IMR-90 (cell line): Measurements from ENCODE around the gene MGAT4A. TPM values are rescaled to one million over a fixed set of nuclear protein-coding genes. Genes with fewer than 3 reads are reported as not detected.

ENCODE experiments used
- ATAC-seq: fragments of 200-7000 bp; cut with Tn5 transposase; 2 replicates; pipeline ENCODE4 v1.9.1; 2020; ENCODE audit warnings: low read depth, mild to moderate bottlenecking, moderate library complexity
- BruUV-seq: library from RNA; stranded (reverse); fragments of 400-500 nt; replicated peaks from 2 replicates; lab custom pipeline; 2021; lab: Mats Ljungman, UMichigan
- CTCF ChIA-PET: fragments of 300-600 bp; formaldehyde crosslinking; extraction: SDS; loops from one replicate; lab custom pipeline; 2021; ENCODE audit warnings: antibody characterized with exemption; lab: Yijun Ruan, JAX
- POLR2A ChIA-PET: fragments of 300-600 bp; sonication (Branson Sonifier 250); formaldehyde crosslinking; loops from one replicate; lab custom pipeline; 2022; ENCODE audit warnings: antibody characterized with exemption; ENCODE audit not compliant: unreplicated experiment; lab: Charles Lee
- DNase-seq: peaks from one replicate; pipeline ENCODE4 v3.0.0; 2013
- H2AFZ ChIP-seq: replicated peaks from 2 replicates; pipeline ENCODE3; 2013; ENCODE audit warnings: low read length, mild to moderate bottlenecking; ENCODE audit not compliant: poor library complexity
- H2AK5ac ChIP-seq: 2 replicates; pipeline ENCODE4 v1.6.1; 2013; ENCODE audit warnings: low read depth, low read length, inconsistent platforms
- H2AK9ac ChIP-seq: replicated peaks from 2 replicates; pipeline ENCODE3; 2013; ENCODE audit warnings: mild to moderate bottlenecking, low read depth, low read length, moderate library complexity; ENCODE audit not compliant: poor library complexity
- H2BK120ac ChIP-seq: 2 replicates; pipeline ENCODE4 v1.6.1; 2013; ENCODE audit warnings: low read depth, low read length, inconsistent platforms
- H2BK15ac ChIP-seq: 3 replicates; pipeline ENCODE4 v1.6.1; 2013; ENCODE audit warnings: low read depth, low read length, inconsistent platforms
- H2BK20ac ChIP-seq: 2 replicates; pipeline ENCODE4 v1.6.1; 2013; ENCODE audit warnings: low read depth, mild to moderate bottlenecking, inconsistent platforms, low read length, moderate library complexity
- H2BK5ac ChIP-seq: 2 replicates; pipeline ENCODE4 v1.6.1; 2013; ENCODE audit warnings: mild to moderate bottlenecking, low read depth, low read length, inconsistent platforms; ENCODE audit not compliant: poor library complexity, severe bottlenecking
- H3K14ac ChIP-seq: replicated peaks from 2 replicates; pipeline ENCODE4 v1.6.1; 2013; ENCODE audit warnings: low read depth, low read length, inconsistent platforms
- H3K18ac ChIP-seq: 2 replicates; pipeline ENCODE4 v1.6.1; 2013; ENCODE audit warnings: low read depth, low read length, control low read depth
- H3K23ac ChIP-seq: 2 replicates; pipeline ENCODE4 v1.6.1; 2013; ENCODE audit warnings: low read depth, low read length, inconsistent platforms
- H3K27ac ChIP-seq: 2 replicates; pipeline ENCODE4 v1.5.1; 2013; ENCODE audit warnings: mild to moderate bottlenecking, control low read depth, low read length; ENCODE audit not compliant: insufficient read depth
- H3K27me3 ChIP-seq: 2 replicates; pipeline ENCODE4 v1.6.1; 2013; ENCODE audit warnings: low read length; ENCODE audit not compliant: control insufficient read depth, insufficient read depth
- H3K36me3 ChIP-seq: 2 replicates; pipeline ENCODE4 v1.6.1; 2013; ENCODE audit warnings: low read length, mixed read lengths; ENCODE audit not compliant: control insufficient read depth, insufficient read depth
- H3K4ac ChIP-seq: 2 replicates; pipeline ENCODE4 v1.6.1; 2013; ENCODE audit warnings: low read depth, low read length, inconsistent platforms
- H3K4me1 ChIP-seq: 2 replicates; pipeline ENCODE4 v1.6.1; 2013; ENCODE audit warnings: low read length, mixed read lengths; ENCODE audit not compliant: control insufficient read depth, insufficient read depth
- H3K4me2 ChIP-seq: 2 replicates; pipeline ENCODE4 v1.6.1; 2013; ENCODE audit warnings: low read depth, mild to moderate bottlenecking, control low read depth, low read length, moderate library complexity
- H3K4me3 ChIP-seq: 2 replicates; pipeline ENCODE4 v1.5.1; 2013; ENCODE audit warnings: low read depth, mild to moderate bottlenecking, control low read depth, low read length, moderate library complexity; ENCODE audit not compliant: insufficient read depth
- H3K56ac ChIP-seq: 2 replicates; pipeline ENCODE4 v1.6.1; 2013; ENCODE audit warnings: low read length, inconsistent platforms; ENCODE audit not compliant: insufficient read depth; ENCODE audit errors: extremely low read depth
- H3K79me1 ChIP-seq, 2 experiments: 2 replicates each; pipeline ENCODE4 v1.6.1; 2013; ENCODE audit warnings: low read length in 2 of 2, inconsistent platforms in 1 of 2, low read depth in 1 of 2
- H3K9ac ChIP-seq: 2 replicates; pipeline ENCODE4 v1.6.1; 2013; ENCODE audit warnings: low read depth, low read length, control low read depth
- H3K9me1 ChIP-seq: 2 replicates; pipeline ENCODE4 v1.6.1; 2013; ENCODE audit warnings: low read length, inconsistent platforms; ENCODE audit not compliant: insufficient read depth
- H3K9me3 ChIP-seq: 2 replicates; pipeline ENCODE4 v1.6.1; 2013; ENCODE audit warnings: low read length; ENCODE audit not compliant: control insufficient read depth, insufficient read depth
- H4K20me1 ChIP-seq: 2 replicates; pipeline ENCODE4 v1.6.1; 2013; ENCODE audit warnings: low read length, inconsistent platforms; ENCODE audit not compliant: insufficient read depth
- H4K5ac ChIP-seq: 2 replicates; pipeline ENCODE4 v1.6.1; 2013; ENCODE audit warnings: mild to moderate bottlenecking, low read depth, low read length, control low read depth
- H4K8ac ChIP-seq, 2 experiments: 2 replicates each; pipeline ENCODE4 v1.6.1; 2013; ENCODE audit warnings: low read depth in 2 of 2, low read length in 2 of 2, control low read depth in 1 of 2, inconsistent platforms in 1 of 2
- H4K91ac ChIP-seq: 2 replicates; pipeline ENCODE4 v1.6.1; 2013; ENCODE audit warnings: low read depth, low read length, inconsistent platforms; ENCODE audit not compliant: insufficient read depth
- MAZ ChIP-seq: IDR thresholded peaks from 2 replicates; pipeline ENCODE4 v1.6.1; 2012; ENCODE audit warnings: low read depth, mild to moderate bottlenecking, low read length, improper control_type of control experiment, moderate library complexity, borderline replicate concordance
- MXI1 ChIP-seq: IDR thresholded peaks from 2 replicates; pipeline ENCODE4 v1.6.1; 2012; ENCODE audit warnings: low read depth, mild to moderate bottlenecking, low read length, moderate library complexity, borderline replicate concordance
- NFE2L2 ChIP-seq: fragments of 150-350 bp; IDR thresholded peaks from 2 replicates; pipeline ENCODE4 v1.6.1; 2016; ENCODE audit warnings: low read depth, mild to moderate bottlenecking, low read length
- WGBS, 2 experiments: methylation state at CpG; one replicate each; pipeline versions ENCODE4 v1.1.5 to v1.1.7; 2013; ENCODE audit warnings: missing lambda C conversion rate in 2 of 2; ENCODE audit not compliant: insufficient read length in 1 of 2; ENCODE audit errors: extremely low coverage in 2 of 2; 5-methylcytosine and 5-hydroxymethylcytosine counted together
- dilution Hi-C: fragments of 300-500 bp; cut with HindIII; formaldehyde crosslinking; loops from one replicate; pipeline ENCODE4 v1.14.3; 2018; ENCODE audit warnings: low sequenced_read_pairs; ENCODE audit not compliant: unreplicated experiment
- in situ Hi-C: fragments of 300-500 bp; cut with MboI; formaldehyde crosslinking; loops from 3 replicates; pipeline ENCODE4 v1.14.3; 2019; ENCODE audit warnings: low sequenced_read_pairs, inconsistent platforms, mixed read lengths
- intact Hi-C: fragments of 100-400 bp; cut with micrococcal nuclease; formaldehyde crosslinking; loops from 2 replicates; pipeline ENCODE4 v1.10.0; 2022
- polyA plus RNA-seq, 3 experiments: library from polyadenylated mRNA; depleted of rRNA; stranded (reverse); fragments of >200 nt; gene quantifications; 2 replicates each; pipeline ENCODE4 v1.2.3, GENCODE V29; 2012; ENCODE audit warnings: low replicate concordance in 1 of 3
- total RNA-seq: library from RNA; depleted of rRNA; stranded (reverse); fragments of >200 nt; gene quantifications from 2 replicates; pipeline ENCODE4 v1.2.3, GENCODE V29; 2012
- TF ChIP-seq, protein P1 (sequence below): conservative IDR thresholded peaks from 2 replicates; pipeline ENCODE4 v1.5.1; 2012; ENCODE audit warnings: mild to moderate bottlenecking, low read depth, low read length, improper control_type of control experiment

The MGAT4A gene
- total and polyA plus RNA-seq, 2 of the 4 experiments (the other 2 are of a cell fraction) = under 0.01 TPM; not detected in 1

DNA sequence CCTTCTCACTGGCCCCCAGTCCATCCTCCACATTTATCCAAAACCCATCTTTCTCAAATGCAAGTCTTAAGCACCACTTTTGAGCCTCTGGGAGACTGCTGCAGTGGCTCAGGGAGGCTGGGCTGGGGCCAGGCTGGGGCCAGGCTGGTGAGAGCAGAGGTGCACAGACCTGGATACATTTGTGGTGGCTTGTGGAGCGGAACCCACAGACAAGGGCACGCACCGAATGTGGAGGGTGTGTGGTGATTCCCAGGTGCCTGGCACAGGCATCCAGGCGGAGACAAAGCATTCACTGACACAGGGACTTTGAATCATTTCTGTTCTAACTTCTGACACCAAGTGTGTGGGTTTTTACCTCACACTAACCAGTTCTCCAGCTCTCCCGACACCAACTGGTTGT lies 42.2 kb upstream of the MGAT4A start:
- no peak overlapping the region for H3K4me3 ChIP-seq
- H3K18ac ChIP-seq = no peak overlapping the region
- H4K5ac ChIP-seq = no peak overlapping the region
- H3K4ac ChIP-seq = no peak overlapping the region
- no peak overlapping the region for H3K27ac ChIP-seq
- TF ChIP-seq, protein P1, sequence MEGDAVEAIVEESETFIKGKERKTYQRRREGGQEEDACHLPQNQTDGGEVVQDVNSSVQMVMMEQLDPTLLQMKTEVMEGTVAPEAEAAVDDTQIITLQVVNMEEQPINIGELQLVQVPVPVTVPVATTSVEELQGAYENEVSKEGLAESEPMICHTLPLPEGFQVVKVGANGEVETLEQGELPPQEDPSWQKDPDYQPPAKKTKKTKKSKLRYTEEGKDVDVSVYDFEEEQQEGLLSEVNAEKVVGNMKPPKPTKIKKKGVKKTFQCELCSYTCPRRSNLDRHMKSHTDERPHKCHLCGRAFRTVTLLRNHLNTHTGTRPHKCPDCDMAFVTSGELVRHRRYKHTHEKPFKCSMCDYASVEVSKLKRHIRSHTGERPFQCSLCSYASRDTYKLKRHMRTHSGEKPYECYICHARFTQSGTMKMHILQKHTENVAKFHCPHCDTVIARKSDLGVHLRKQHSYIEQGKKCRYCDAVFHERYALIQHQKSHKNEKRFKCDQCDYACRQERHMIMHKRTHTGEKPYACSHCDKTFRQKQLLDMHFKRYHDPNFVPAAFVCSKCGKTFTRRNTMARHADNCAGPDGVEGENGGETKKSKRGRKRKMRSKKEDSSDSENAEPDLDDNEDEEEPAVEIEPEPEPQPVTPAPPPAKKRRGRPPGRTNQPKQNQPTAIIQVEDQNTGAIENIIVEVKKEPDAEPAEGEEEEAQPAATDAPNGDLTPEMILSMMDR = no peak
- TF ChIP-seq MAZ (no peak), MXI1 (no peak), NFE2L2 (no peak)
- no peaks in the 10 kb centered on the region for H3K36me3 ChIP-seq
- no TSS peak for BruUV-seq
- in situ Hi-C loops (no loop called here), intact Hi-C loops (no loop called here), dilution Hi-C loops (no loop called here)
- no peak overlapping the region for H2BK15ac ChIP-seq
- ATAC-seq = no peak
- no peak overlapping the region for H4K91ac ChIP-seq
- POLR2A ChIA-PET = no interaction called here
- no peak overlapping the region for H3K9ac ChIP-seq
- no peak overlapping the region for H2BK120ac ChIP-seq
- no CpG with 5 or more reads among the region's 5 CpGs for WGBS, 2 experiments
- H3K9me1 ChIP-seq = no peaks in the 10 kb centered on the region
- no peak overlapping the region for H2AFZ ChIP-seq
- no peak overlapping the region for H3K14ac ChIP-seq
- no peak overlapping the region for H3K56ac ChIP-seq
- no peaks in the 10 kb centered on the region for H3K9me3 ChIP-seq
- no peak overlapping the region for H2BK20ac ChIP-seq
- no peaks in the 10 kb centered on the region for H4K20me1 ChIP-seq
- H2BK5ac ChIP-seq = no peak overlapping the region
- no peaks in the 10 kb centered on the region for H3K4me1 ChIP-seq
- CTCF ChIA-PET = no interaction called here
- H2AK9ac ChIP-seq = no peak overlapping the region
- no peak overlapping the region for H3K4me2 ChIP-seq
- no peak overlapping the region for H3K23ac ChIP-seq
- no peak overlapping the region for H4K8ac ChIP-seq
- H3K79me1 ChIP-seq = no peaks in the 10 kb centered on the region
- H3K27me3 ChIP-seq = peaks cover 17% of the 10 kb centered on the region
- DNase-seq = no peak
- no peak overlapping the region for H2AK5ac ChIP-seq
